ENCODE data around the gene BAIAP2. TPM values are rescaled to one million over a fixed set of nuclear protein-coding genes. Genes with fewer than 3 reads are reported as not detected.

BAIAP2 gene
- total and polyA plus RNA-seq, 2 of the 13 experiments (the other 11 are each of a cell fraction or from before 2014, with no cell fraction given): 22.5 to 24.0 TPM

GRCh38 chr17:81044764-81045589, 10.0 kb downstream of the BAIAP2 start (continued):
- no peak for TF ChIP-seq ZNF777 (CRISPR knock-in tag; IDR thresholded peaks at IDR 0.05)
- TF ChIP-seq PRDM4 (CRISPR knock-in tag; IDR thresholded peaks at IDR 0.05; ENCODE audit: borderline replicate concordance): no peak; the same call in 1 of the 2 replicates
- TF ChIP-seq TOPORS (CRISPR knock-in tag; IDR thresholded peaks at IDR 0.05): no peak
- TF ChIP-seq ZFP41 (CRISPR knock-in tag; IDR thresholded peaks at IDR 0.05; ENCODE audit: borderline replicate concordance): no peak
- TF ChIP-seq KLF15 (CRISPR knock-in tag; IDR thresholded peaks at IDR 0.05; ENCODE audit: borderline replicate concordance): no peak
- TF ChIP-seq ZNF609 (CRISPR knock-in tag; IDR thresholded peaks at IDR 0.05; ENCODE audit: borderline replicate concordance): peak; percentile 26; the same call in 1 of the 2 replicates
- no peak for TF ChIP-seq AGO2 (optimal IDR thresholded peaks at IDR 0.05; ENCODE audit: low read depth, low read length)
- TF ChIP-seq ZNF775 (CRISPR knock-in tag; IDR thresholded peaks at IDR 0.05; ENCODE audit: borderline replicate concordance): no peak
- TF ChIP-seq ZBTB4 (CRISPR knock-in tag; IDR thresholded peaks at IDR 0.05; ENCODE audit: borderline replicate concordance): peak; percentile 86; the same call in 1 of the 2 replicates
- 0 out of 2 replicates have a peak, but pooled peaks have one; percentile 18 for TF ChIP-seq BRD4 (CRISPR knock-in tag; IDR thresholded peaks at IDR 0.05)
- no peak for TF ChIP-seq ATF1 (CRISPR knock-in tag; IDR thresholded peaks at IDR 0.05)
- TF ChIP-seq ZNF607 (CRISPR knock-in tag; IDR thresholded peaks at IDR 0.05; ENCODE audit: borderline replicate concordance): no peak
- TF ChIP-seq ZBTB46 (CRISPR knock-in tag; IDR thresholded peaks at IDR 0.05; ENCODE audit: borderline replicate concordance): no peak
- TF ChIP-seq POLR2AphosphoS2 (IDR thresholded peaks at IDR 0.05; ENCODE audit: low read depth, low read length): no peak
- TF ChIP-seq ZNF263 (CRISPR knock-in tag; IDR thresholded peaks at IDR 0.05): no peak
- no peak for TF ChIP-seq CBFB (CRISPR knock-in tag; IDR thresholded peaks at IDR 0.05)
